Osteocyte (in vitro differentiated cells): ENCODE data around the gene ABCD3. TPM values are rescaled to one million over a fixed set of nuclear protein-coding genes. Genes with fewer than 3 reads are reported as not detected.

Experiments used
- DNase-seq: peaks from one replicate; pipeline ENCODE4 v3.0.0; 2021; ENCODE audit warnings: mixed read lengths; ENCODE audit not compliant: unreplicated experiment; ENCODE audit errors: extremely low spot score
- H3K27ac Mint-ChIP-seq: one replicate; pipeline ENCODE4 v1.8.0; 2021; ENCODE audit warnings: mild to moderate bottlenecking, mixed read lengths; ENCODE audit not compliant: unreplicated experiment
- H3K27me3 Mint-ChIP-seq: one replicate; pipeline ENCODE4 v1.8.0; 2021; ENCODE audit warnings: mixed read lengths; ENCODE audit not compliant: unreplicated experiment
- H3K36me3 Mint-ChIP-seq: one replicate; pipeline ENCODE4 v1.8.0; 2021; ENCODE audit warnings: mixed read lengths; ENCODE audit not compliant: unreplicated experiment
- H3K4me1 Mint-ChIP-seq: one replicate; pipeline ENCODE4 v1.8.0; 2021; ENCODE audit warnings: mixed read lengths; ENCODE audit not compliant: unreplicated experiment
- H3K4me3 Mint-ChIP-seq: one replicate; pipeline ENCODE4 v1.8.0; 2021; ENCODE audit warnings: mild to moderate bottlenecking, moderate library complexity, mixed read lengths; ENCODE audit not compliant: unreplicated experiment
- H3K9me3 Mint-ChIP-seq: one replicate; pipeline ENCODE4 v1.8.0; 2021; ENCODE audit warnings: mixed read lengths; ENCODE audit not compliant: unreplicated experiment
- CTCF ChIP-seq: fragments of 200-600 bp; sonication (generic); IDR thresholded peaks from 2 replicates; pipeline ENCODE4 v1.5.0; 2021; ENCODE audit warnings: antibody characterized with exemption, mild to moderate bottlenecking, moderate library complexity
- total RNA-seq: library from RNA; stranded (reverse); gene quantifications from 2 replicates; pipeline ENCODE4 v1.2.1, GENCODE V29; 2021

Gene ABCD3
- total RNA-seq, 1 donor from 2014 or later = 39.0 TPM

GRCh38 chr1:94416901-94417727 is 1.1 kb upstream of the ABCD3 start:
- Mint-ChIP-seq H3K36me3 (no peaks in the 10 kb centered on the region), H3K27me3 (peaks cover 6% of the 10 kb centered on the region), H3K4me3 (no peak overlapping the region), H3K9me3 (no peaks in the 10 kb centered on the region), H3K4me1 (peaks cover 30% of the 10 kb centered on the region), H3K27ac (no peak overlapping the region)
- TF ChIP-seq CTCF = no peak
- no peak for DNase-seq

DNA sequence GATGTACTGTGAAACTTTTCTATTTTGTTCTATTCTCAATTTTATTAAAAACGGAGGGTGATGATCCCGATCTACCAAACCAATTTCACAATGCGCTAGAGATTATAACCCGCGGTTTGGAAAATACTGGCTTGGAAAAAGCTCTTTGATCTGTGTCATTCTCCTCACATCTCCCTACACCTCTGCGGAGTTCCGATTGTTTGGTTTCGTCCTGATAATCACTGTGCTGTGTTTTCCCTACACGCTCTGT is 536 bp upstream of the ABCD3 start:
- DNase-seq = no peak
- TF ChIP-seq CTCF = no peak
- Mint-ChIP-seq H3K27ac (no peak overlapping the region), H3K27me3 (peaks cover 6% of the 10 kb centered on the region), H3K4me3 (no peak overlapping the region), H3K4me1 (peaks cover 35% of the 10 kb centered on the region), H3K9me3 (no peaks in the 10 kb centered on the region), H3K36me3 (no peaks in the 10 kb centered on the region)

- Mint-ChIP-seq H3K4me3 (no peak overlapping the region), H3K27ac (peak overlapping the region; percentile 83), H3K4me1 (peaks cover 37% of the 10 kb centered on the region), H3K36me3 (no peaks in the 10 kb centered on the region), H3K9me3 (no peaks in the 10 kb centered on the region), H3K27me3 (peaks cover 4% of the 10 kb centered on the region)
- no peak for TF ChIP-seq CTCF
- peak; percentile 88 for DNase-seq
Measured at GRCh38 chr1:94418664-94419655, 771 bp downstream of the ABCD3 start.

- H3K4me3 Mint-ChIP-seq = no peak overlapping the region
- no peaks in the 10 kb centered on the region for H3K9me3 Mint-ChIP-seq
- no peak overlapping the region for H3K27ac Mint-ChIP-seq
- DNase-seq = no peak
- H3K4me1 Mint-ChIP-seq = peaks cover 53% of the 10 kb centered on the region
- H3K36me3 Mint-ChIP-seq = no peaks in the 10 kb centered on the region
- H3K27me3 Mint-ChIP-seq = no peaks in the 10 kb centered on the region
- TF ChIP-seq CTCF = no peak
Measured at GRCh38 chr1:94422115-94422820, 4.1 kb downstream of the ABCD3 start.
